Prostate gland (tissue), 2 donors: ENCODE measurements around the gene AGBL3. TPM values are rescaled to one million over a fixed set of nuclear protein-coding genes. Genes with fewer than 3 reads are reported as not detected.

Experiments used
- DNase-seq: peaks from one replicate; pipeline ENCODE4 v3.0.0-alpha.2; 2019; ENCODE audit warnings: low spot score
- H3K27ac ChIP-seq, 2 donors: fragments of 200-600 bp; sonication (generic); 2 replicates each; pipeline ENCODE4 v1.5.1; 2017 to 2019
- H3K27me3 ChIP-seq: fragments of 200-600 bp; sonication (generic); replicated peaks from 2 replicates; pipeline ENCODE4 v1.5.1; 2019; ENCODE audit not compliant: insufficient read depth
- H3K36me3 ChIP-seq, 2 donors: fragments of 200-600 bp; sonication (generic); 1 replicate in 1 of 2; 2 replicates in 1 of 2; pipeline versions ENCODE4 v1.5.1 to v1.8.1; 2017 to 2019
- H3K4me1 ChIP-seq: fragments of 200-600 bp; sonication (generic); replicated peaks from 2 replicates; pipeline ENCODE4 v1.5.1; 2019
- H3K4me3 ChIP-seq, 2 donors: fragments of 200-600 bp; sonication (generic); 2 replicates each; pipeline ENCODE4 v1.5.1; 2017 to 2019
- H3K9me3 ChIP-seq: fragments of 200-600 bp; sonication (generic); 2 replicates; pipeline ENCODE4 v1.5.1; 2017
- CTCF ChIP-seq, 4 experiments: fragments of 200-600 bp in 2 of 4; fragments of 450-650 bp in 2 of 4; sonication (generic) in 2 of 4; IDR thresholded peaks; 1 replicate in 3 of 4; 2 replicates in 1 of 4; pipeline ENCODE4 v1.5.1; 2016 to 2019; ENCODE audit warnings: antibody characterized with exemption in 4 of 4, mild to moderate bottlenecking in 2 of 4, moderate library complexity in 2 of 4
- POLR2A ChIP-seq: fragments of 450-650 bp; IDR thresholded peaks from one replicate; pipeline ENCODE4 v1.6.1; 2016; ENCODE audit warnings: antibody characterized with exemption, mild to moderate bottlenecking
- POLR2AphosphoS5 ChIP-seq: sonication (generic); formaldehyde crosslinking; IDR thresholded peaks from one replicate; pipeline ENCODE4 v1.6.1; 2017; ENCODE audit warnings: antibody characterized with exemption
- WGBS: methylation state at CpG from one replicate; pipeline ENCODE4 v1.1.5; 2018; 5-methylcytosine and 5-hydroxymethylcytosine counted together
- intact Hi-C: fragments of 100-400 bp; cut with DNase I; formaldehyde crosslinking; loops from one replicate; pipeline ENCODE4 v1.14.2; 2022
- total RNA-seq, 2 donors: library from RNA; depleted of rRNA; stranded (reverse); fragments of >200 nt; gene quantifications; one replicate each; pipeline ENCODE4 v1.1.0, GENCODE V29; 2016

The AGBL3 gene
- total RNA-seq, 2 donors from 2014 or later = 1.4 to 2.6 TPM

DNA sequence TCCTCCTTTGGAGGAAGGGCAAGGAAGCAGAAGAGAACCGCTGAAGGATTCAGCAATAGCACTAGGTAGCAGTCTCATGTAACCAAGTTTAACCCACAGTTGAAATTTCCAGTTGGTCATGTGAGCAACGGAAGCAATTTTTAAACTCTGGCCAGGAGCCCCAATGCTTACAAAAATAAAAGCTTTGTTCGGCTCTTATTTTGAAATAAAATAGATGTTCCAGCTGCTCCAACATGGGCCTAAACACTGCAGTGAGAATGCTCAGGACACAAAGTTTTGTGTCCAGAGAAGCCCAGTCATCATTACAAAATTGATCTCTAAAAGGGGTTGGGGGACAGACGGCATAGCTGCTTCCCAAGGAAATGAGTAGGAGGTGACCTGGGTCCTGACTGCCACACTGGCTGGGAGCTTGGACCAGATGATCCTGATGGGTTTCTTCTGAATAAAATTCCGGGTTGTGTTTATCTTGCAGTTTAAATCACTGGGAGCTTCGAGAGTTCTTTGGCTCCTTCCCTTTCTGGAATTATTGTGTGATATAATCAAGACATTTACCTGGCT, 161.1 kb downstream of the AGBL3 start:
- H3K27ac ChIP-seq = peak overlapping the region; percentile 89 to 95
- WGBS = 10% methylated on average over 6 of the region's 6 CpGs
- H3K4me3 ChIP-seq = peak overlapping the region; percentile 31 to 46
- H3K27me3 ChIP-seq = no peaks in the 10 kb centered on the region
- no peaks in the 10 kb centered on the region for H3K9me3 ChIP-seq
- TF ChIP-seq POLR2AphosphoS5 (no peak), POLR2A (no peak), CTCF (IDR thresholded peaks at IDR 0.05) (no peak)
- no peak for DNase-seq
- intact Hi-C loops = loop anchor here (5.0 kb wide), 1 partner anchor 160 kb away; the partner anchor contains the start of gene AGBL3
- no peaks in the 10 kb centered on the region for H3K36me3 ChIP-seq
- peaks cover 5% of the 10 kb centered on the region for H3K4me1 ChIP-seq

DNA sequence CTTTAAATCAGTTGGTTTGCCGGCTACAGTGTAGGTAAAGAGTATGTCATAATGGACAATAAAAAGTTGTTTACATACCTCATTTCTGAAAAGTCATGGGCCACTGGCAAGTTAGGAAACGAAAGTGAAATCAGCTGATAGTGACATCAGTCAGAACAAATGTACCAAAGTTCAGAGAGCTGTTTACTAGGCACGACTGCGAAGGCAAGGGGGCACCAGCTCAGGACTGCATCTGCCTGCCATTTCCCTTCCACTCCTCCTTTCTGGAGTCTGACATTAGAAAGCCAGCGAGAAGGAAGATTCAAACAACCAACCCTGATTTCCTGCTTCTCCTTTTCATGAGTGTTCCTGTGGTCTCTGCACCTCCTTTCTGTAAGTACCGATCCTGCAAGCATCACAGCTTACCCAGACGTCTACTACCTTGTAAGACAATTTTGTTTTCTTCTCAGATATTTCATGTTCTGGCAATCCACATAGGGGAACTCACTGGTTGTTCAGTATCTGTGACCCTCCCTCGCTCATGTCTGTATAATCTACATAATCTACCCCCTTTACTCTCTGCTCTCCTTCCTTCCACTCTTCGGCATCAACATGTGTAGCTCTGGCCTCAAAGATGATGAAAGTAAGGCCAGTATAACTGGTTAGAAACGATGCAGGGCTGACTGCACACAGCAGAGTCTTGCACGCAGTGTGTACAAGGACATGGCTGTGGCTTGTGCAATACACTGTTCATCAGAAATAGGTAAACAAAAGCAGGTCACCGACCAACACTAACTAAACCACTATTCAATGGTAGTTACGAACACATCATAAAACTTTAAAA, 161.8 kb downstream of the AGBL3 start, which contains the start of gene TMEM140:
Gene TMEM140, plus strand, starts transcription at position 174 of the 823 bp plus-strand sequence. CDS start 16,370 bp downstream, outside the sequence.
- Histone ChIP-seq H3K27me3 (no peaks in the 10 kb centered on the region), H3K4me1 (peaks cover 5% of the 10 kb centered on the region), H3K9me3 (no peaks in the 10 kb centered on the region), H3K27ac (peak within 1 kb of the TSS; percentile 89 to 95), H3K36me3 (no peaks in the 10 kb centered on the region), H3K4me3 (peak within 1 kb of the TSS; percentile 31 to 46)
- peak; percentile 92 for TF ChIP-seq POLR2AphosphoS5
- peak; percentile 69 for TF ChIP-seq POLR2A
- peak in 2 of 4 experiments; percentile 23 to 25 for TF ChIP-seq CTCF (IDR thresholded peaks at IDR 0.05)
- peak; percentile 61 for DNase-seq
- 11% methylated on average over 13 of the region's 13 CpGs for WGBS
- intact Hi-C loops = loop anchor here (5.0 kb wide), 1 partner anchor 161 kb away; the partner anchor contains the start of gene AGBL3

- WGBS = 76% methylated on average over 8 of the region's 8 CpGs
- TF ChIP-seq POLR2A = no peak
- no peak for TF ChIP-seq CTCF (IDR thresholded peaks at IDR 0.05)
- no peak for TF ChIP-seq POLR2AphosphoS5
- Histone ChIP-seq H3K27ac (no peak overlapping the region), H3K4me1 (peaks cover 5% of the 10 kb centered on the region), H3K4me3 (no peak overlapping the region), H3K27me3 (no peaks in the 10 kb centered on the region), H3K9me3 (no peaks in the 10 kb centered on the region), H3K36me3 (no peaks in the 10 kb centered on the region)
- intact Hi-C loops = no loop called here
- no peak for DNase-seq
These were observed 163.9 kb downstream of the AGBL3 start for GRCh38 chr7:135150072-135150782.

DNA sequence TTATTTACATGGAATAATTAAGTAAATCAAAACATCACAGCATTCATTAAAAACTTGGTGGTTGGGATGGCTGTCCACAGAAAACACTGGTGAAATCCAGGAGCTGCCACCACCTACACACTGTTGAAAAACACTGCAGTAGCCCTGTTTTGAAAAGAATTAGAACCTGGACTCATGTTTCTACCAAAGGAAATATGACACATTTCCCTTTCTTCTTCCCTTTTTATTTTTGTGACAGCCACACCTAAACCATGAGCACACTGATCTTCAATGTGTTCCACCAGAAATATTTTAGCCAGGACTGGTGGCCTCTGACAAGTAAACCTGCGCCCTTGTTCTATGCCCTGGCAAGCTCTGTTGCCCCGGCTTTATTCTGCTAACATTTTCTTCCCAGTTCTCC, 164.8 kb downstream of the AGBL3 start:
- H3K27ac ChIP-seq = no peak overlapping the region
- WGBS = 87% methylated on average over 2 of the region's 2 CpGs
- no peaks in the 10 kb centered on the region for H3K36me3 ChIP-seq
- H3K9me3 ChIP-seq = no peaks in the 10 kb centered on the region
- no peak overlapping the region for H3K4me3 ChIP-seq
- H3K4me1 ChIP-seq = peaks cover 5% of the 10 kb centered on the region
- TF ChIP-seq POLR2A (no peak), CTCF (IDR thresholded peaks at IDR 0.05) (no peak), POLR2AphosphoS5 (no peak)
- intact Hi-C loops = no loop called here
- H3K27me3 ChIP-seq = no peaks in the 10 kb centered on the region
- no peak for DNase-seq
